CD4-positive, CD25-positive, alpha-beta regulatory T cell (primary cell): ENCODE measurements around the gene CCDC141. TPM values are rescaled to one million over a fixed set of nuclear protein-coding genes. Genes with fewer than 3 reads are reported as not detected.
A peak's percentile ranks its signal among the peaks of the same experiment; 100 is the strongest.
"Not testable (repeated sequence)": the region's sequence is repeated elsewhere in the genome, so short reads cannot be mapped to it uniquely, and the experiment has no call there.

Source experiments
- ATAC-seq, 2 donors: fragments of 150-1000 bp; cut with Tn5 transposase; one replicate each; pipeline ENCODE4 v1.10.0; 2021; ENCODE audit warnings: low read depth in 2 of 2, moderate number of reproducible peaks in 2 of 2, moderate library complexity in 1 of 2
- DNase-seq, 3 donors: peaks; one replicate each; pipeline versions ENCODE4 v3.0.0 to v3.0.0-alpha.2; 2012 to 2022; ENCODE audit warnings: mixed read lengths in 1 of 3
- H3K27ac ChIP-seq: one replicate; pipeline ENCODE4 v1.7.0; 2013; ENCODE audit warnings: mild to moderate bottlenecking, low read length; ENCODE audit not compliant: insufficient read depth, poor library complexity, severe bottlenecking
- H3K27me3 ChIP-seq: one replicate; pipeline ENCODE4 v1.7.0; 2013; ENCODE audit warnings: low read length; ENCODE audit not compliant: control insufficient read depth, insufficient read depth
- H3K36me3 ChIP-seq: one replicate; pipeline ENCODE4 v1.7.0; 2013; ENCODE audit warnings: mild to moderate bottlenecking, low read length, moderate library complexity; ENCODE audit not compliant: control insufficient read depth, insufficient read depth
- H3K4me1 ChIP-seq: 2 replicates; pipeline ENCODE4 v1.7.0; 2013; ENCODE audit warnings: mild to moderate bottlenecking, low read length; ENCODE audit not compliant: insufficient read depth, control insufficient read depth, poor library complexity, severe bottlenecking
- H3K4me3 ChIP-seq: one replicate; pipeline ENCODE4 v1.7.0; 2013; ENCODE audit warnings: low read depth, mild to moderate bottlenecking, low read length, moderate library complexity
- H3K9me3 ChIP-seq, 2 experiments: 1 replicate in 1 of 2; 2 replicates in 1 of 2; pipeline ENCODE4 v1.7.0; 2013; ENCODE audit warnings: low read length in 2 of 2, mild to moderate bottlenecking in 1 of 2, moderate library complexity in 1 of 2; ENCODE audit not compliant: control insufficient read depth in 2 of 2
- H3K27ac Mint-ChIP-seq, 3 donors: one replicate each; pipeline ENCODE4 v1.8.0; 2020 to 2022; ENCODE audit warnings: mild to moderate bottlenecking in 3 of 3, mixed read lengths in 3 of 3, moderate library complexity in 2 of 3
- H3K27me3 Mint-ChIP-seq: one replicate; pipeline ENCODE4 v1.8.0; 2022; ENCODE audit warnings: mild to moderate bottlenecking, mixed read lengths
- H3K36me3 Mint-ChIP-seq: one replicate; pipeline ENCODE4 v1.8.0; 2020; ENCODE audit warnings: mixed read lengths
- H3K4me1 Mint-ChIP-seq, 4 donors: one replicate each; pipeline ENCODE4 v1.8.0; 2020 to 2022; ENCODE audit warnings: mixed read lengths in 4 of 4, mild to moderate bottlenecking in 1 of 4
- H3K4me3 Mint-ChIP-seq, 4 donors: one replicate each; pipeline ENCODE4 v1.8.0; 2020 to 2022; ENCODE audit warnings: mild to moderate bottlenecking in 4 of 4, mixed read lengths in 4 of 4, moderate library complexity in 3 of 4
- H3K9me3 Mint-ChIP-seq, 7 donors: one replicate each; pipeline ENCODE4 v1.8.0; 2020 to 2022; ENCODE audit warnings: mixed read lengths in 7 of 7, mild to moderate bottlenecking in 3 of 7, moderate library complexity in 2 of 7
- polyA plus RNA-seq, 4 donors: library from polyadenylated mRNA; unstranded; fragments of 300-500 nt; fragmentation: Illumina TruSeq; gene quantifications; one replicate each; pipeline ENCODE4 v1.2.3, GENCODE V29; 2021
- total RNA-seq: library from RNA; stranded (reverse); gene quantifications from one replicate; pipeline ENCODE4 v1.2.3, GENCODE V29; 2022

Gene CCDC141
- total and polyA plus RNA-seq, 5 donors from 2014 or later: 8.3 to 153 (median 15.0) TPM

DNA sequence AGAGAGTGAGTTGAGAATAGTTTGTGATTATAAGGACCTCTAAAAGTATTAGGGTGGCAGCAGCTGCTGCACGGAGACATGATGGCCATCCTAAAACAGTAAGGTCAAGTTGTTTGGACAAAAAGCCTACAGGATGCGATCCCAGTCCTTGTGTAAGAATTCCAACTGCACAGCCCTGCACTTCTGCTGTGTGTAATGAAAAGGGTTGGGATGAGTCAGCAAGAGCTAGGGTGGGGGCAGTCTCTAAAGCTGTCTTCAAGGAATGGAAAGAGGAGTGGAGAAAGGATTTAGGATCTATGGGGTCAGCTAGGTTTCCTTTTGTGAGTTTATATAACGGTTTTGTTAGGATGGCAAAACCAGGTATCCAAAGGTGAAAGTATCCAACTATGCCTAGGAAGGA, 3.6 kb upstream of the CCDC141 start:
- ATAC-seq, H3K27ac ChIP-seq, H3K27me3 Mint-ChIP-seq, H3K4me3 Mint-ChIP-seq, H3K36me3 ChIP-seq, H3K9me3 ChIP-seq, H3K4me3 ChIP-seq, H3K27me3 ChIP-seq, DNase-seq, H3K27ac Mint-ChIP-seq, H3K36me3 Mint-ChIP-seq, H3K9me3 Mint-ChIP-seq: not testable (repeated sequence)
- H3K4me1 Mint-ChIP-seq: peaks cover 13 to 28% (median 23%) of the 10 kb centered on the region in 4 donors
- H3K4me1 ChIP-seq: peaks cover 12% of the 10 kb centered on the region

GRCh38 chr2:179051250-179051649, 1.3 kb upstream of the CCDC141 start:
- Histone ChIP-seq H3K9me3 (no peaks in the 10 kb centered on the region), H3K4me3 (no peak overlapping the region), H3K27ac (no peak overlapping the region), H3K4me1 (peaks cover 32% of the 10 kb centered on the region), H3K36me3 (peaks cover 3% of the 10 kb centered on the region), H3K27me3 (no peaks in the 10 kb centered on the region)
- Mint-ChIP-seq H3K4me3 (peak overlapping the region in 3 of 4 donors; percentile 4 to 100 (median 97)), H3K9me3 (peaks cover 0 to under 1% (median 0%) of the 10 kb centered on the region in 7 donors), H3K4me1 (peaks cover 28 to 50% (median 45%) of the 10 kb centered on the region in 4 donors), H3K36me3 (peaks cover 11% of the 10 kb centered on the region), H3K27ac (no peak overlapping the region), H3K27me3 (no peaks in the 10 kb centered on the region)
- DNase-seq (no peak), ATAC-seq (no peak)

DNA sequence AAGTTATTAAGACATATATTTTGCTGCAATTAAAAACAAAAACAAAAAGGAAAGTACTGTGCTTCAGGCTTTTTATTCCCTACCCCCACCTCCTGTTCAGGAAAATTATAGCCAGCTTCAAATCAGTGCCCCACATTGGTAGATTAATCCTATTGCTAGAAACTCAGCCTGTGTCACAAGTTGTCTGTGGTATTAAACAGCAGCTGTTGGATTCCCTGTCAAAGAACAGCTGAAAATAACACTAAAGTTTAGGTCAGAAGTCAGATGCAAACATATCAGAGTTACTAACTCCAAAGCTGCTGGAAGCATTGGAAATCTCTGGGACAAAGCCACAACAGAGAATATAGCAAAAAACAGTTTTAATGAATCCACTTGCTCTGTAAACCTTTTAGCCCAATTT, 818 bp upstream of the CCDC141 start:
- Mint-ChIP-seq H3K27ac (peak overlapping the region; percentile 13 to 67 (median 38)), H3K4me3 (peak overlapping the region; percentile 52 to 100 (median 83)), H3K9me3 (peaks cover 0 to 5% (median 0%) of the 10 kb centered on the region in 7 donors), H3K36me3 (peaks cover 16% of the 10 kb centered on the region), H3K4me1 (peaks cover 33 to 54% (median 48%) of the 10 kb centered on the region in 4 donors), H3K27me3 (no peaks in the 10 kb centered on the region)
- ATAC-seq (no peak), DNase-seq (no peak)
- Histone ChIP-seq H3K27me3 (no peaks in the 10 kb centered on the region), H3K4me1 (peaks cover 37% of the 10 kb centered on the region), H3K36me3 (peaks cover 3% of the 10 kb centered on the region), H3K9me3 (no peaks in the 10 kb centered on the region), H3K27ac (peak overlapping the region; percentile 84), H3K4me3 (no peak overlapping the region)

DNA sequence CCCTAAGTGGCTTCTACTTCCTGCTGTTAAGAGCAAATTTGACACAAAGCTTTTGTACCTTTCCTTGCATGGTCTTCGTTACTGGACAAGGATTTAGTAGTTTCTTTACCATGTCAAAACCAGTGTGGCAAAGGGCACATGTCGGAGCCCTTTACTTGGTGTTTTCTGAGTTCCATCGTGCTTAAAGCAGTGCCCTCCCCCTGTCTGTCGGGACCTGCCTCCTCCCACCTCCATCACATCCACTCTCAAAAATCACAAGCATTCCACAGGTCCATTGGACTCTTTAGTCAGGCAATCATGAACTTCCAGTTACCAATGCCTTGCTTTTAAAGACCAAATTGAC, 763 bp downstream of the CCDC141 start:
- no peaks in the 10 kb centered on the region for H3K27me3 ChIP-seq
- peak overlapping the region; percentile 84 for H3K27ac ChIP-seq

GRCh38 chr2:179048099-179048498, 1.8 kb downstream of the CCDC141 start:
- no peaks in the 10 kb centered on the region for H3K9me3 ChIP-seq
- Mint-ChIP-seq H3K27me3 (no peaks in the 10 kb centered on the region), H3K4me3 (peak overlapping the region; percentile 95 to 100 (median 96)), H3K4me1 (peaks cover 50 to 77% (median 66%) of the 10 kb centered on the region in 4 donors), H3K9me3 (peaks cover 0 to 7% (median 0%) of the 10 kb centered on the region in 7 donors), H3K27ac (peak overlapping the region; percentile 97 to 99 (median 98)), H3K36me3 (peaks cover 34% of the 10 kb centered on the region)
- H3K36me3 ChIP-seq: peaks cover 3% of the 10 kb centered on the region
- ATAC-seq (no peak), DNase-seq (peak in 1 of 3 donors; percentile 47)
- peaks cover 44% of the 10 kb centered on the region for H3K4me1 ChIP-seq
- H3K27me3 ChIP-seq: no peaks in the 10 kb centered on the region
- peak overlapping the region; percentile 98 for H3K4me3 ChIP-seq
- H3K27ac ChIP-seq: peak overlapping the region; percentile 84

More for the DNA sequence above, 763 bp downstream of the CCDC141 start:
- Mint-ChIP-seq H3K27ac (peak overlapping the region; percentile 97 to 99 (median 98)), H3K9me3 (peaks cover 0 to 7% (median 0%) of the 10 kb centered on the region in 7 donors), H3K36me3 (peaks cover 25% of the 10 kb centered on the region), H3K4me1 (peaks cover 41 to 66% (median 56%) of the 10 kb centered on the region in 4 donors), H3K4me3 (peak overlapping the region; percentile 95 to 100 (median 96)), H3K27me3 (no peaks in the 10 kb centered on the region)
- ATAC-seq (peak; percentile 39 to 53), DNase-seq (peak in 1 of 3 donors; percentile 69)
- Histone ChIP-seq H3K4me1 (peaks cover 44% of the 10 kb centered on the region), H3K36me3 (peaks cover 3% of the 10 kb centered on the region), H3K9me3 (no peaks in the 10 kb centered on the region), H3K4me3 (peak overlapping the region; percentile 98)

DNA sequence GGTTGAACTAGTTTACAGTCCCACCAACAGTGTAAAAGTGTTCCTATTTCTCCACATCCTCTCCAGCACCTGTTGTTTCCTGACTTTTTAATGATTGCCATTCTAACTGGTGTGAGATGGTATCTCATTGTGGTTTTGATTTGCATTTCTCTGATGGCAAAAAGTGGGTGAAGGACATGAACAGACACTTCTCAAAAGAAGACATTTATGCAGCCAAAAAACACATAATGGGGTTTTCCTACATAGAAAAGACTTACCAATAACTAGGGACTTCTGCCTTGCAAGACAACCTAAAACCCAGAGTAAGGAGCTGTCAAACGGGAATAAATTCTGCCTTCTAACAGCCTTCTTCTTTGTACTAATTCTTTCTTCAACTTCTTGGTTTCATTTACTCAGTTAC, 4.3 kb downstream of the CCDC141 start:
- Histone ChIP-seq H3K27ac (peak overlapping the region; percentile 68), H3K4me3 (peak overlapping the region; percentile 54), H3K4me1 (peaks cover 51% of the 10 kb centered on the region)
- Mint-ChIP-seq H3K36me3 (peaks cover 43% of the 10 kb centered on the region), H3K27ac (peak overlapping the region; percentile 55 to 98 (median 61)), H3K4me3 (peak overlapping the region; percentile 58 to 100 (median 78)), H3K4me1 (peaks cover 54 to 96% (median 78%) of the 10 kb centered on the region in 4 donors)
- not testable (repeated sequence) for H3K36me3 ChIP-seq, H3K27me3 Mint-ChIP-seq, H3K27me3 ChIP-seq, ATAC-seq, H3K9me3 Mint-ChIP-seq, H3K9me3 ChIP-seq
- peak in 1 of 3 donors; percentile 61 for DNase-seq

GRCh38 chr2:179044500-179044899, 5.4 kb downstream of the CCDC141 start:
- Mint-ChIP-seq H3K36me3 (peaks cover 43% of the 10 kb centered on the region), H3K9me3 (peaks cover 0 to 7% (median 4%) of the 10 kb centered on the region in 7 donors), H3K27ac (peak overlapping the region; percentile 66 to 82 (median 72)), H3K27me3 (no peaks in the 10 kb centered on the region), H3K4me1 (peaks cover 54 to 93% (median 75%) of the 10 kb centered on the region in 4 donors), H3K4me3 (peak overlapping the region; percentile 47 to 83 (median 76))
- no peaks in the 10 kb centered on the region for H3K27me3 ChIP-seq
- H3K9me3 ChIP-seq: no peaks in the 10 kb centered on the region
- peak in 1 of 2 donors; percentile 39 for ATAC-seq
- peak overlapping the region; percentile 66 for H3K4me3 ChIP-seq
- peaks cover 50% of the 10 kb centered on the region for H3K4me1 ChIP-seq
- H3K27ac ChIP-seq: peak overlapping the region; percentile 56
- peaks cover 3% of the 10 kb centered on the region for H3K36me3 ChIP-seq
- DNase-seq: peak in 1 of 3 donors; percentile 73

DNA sequence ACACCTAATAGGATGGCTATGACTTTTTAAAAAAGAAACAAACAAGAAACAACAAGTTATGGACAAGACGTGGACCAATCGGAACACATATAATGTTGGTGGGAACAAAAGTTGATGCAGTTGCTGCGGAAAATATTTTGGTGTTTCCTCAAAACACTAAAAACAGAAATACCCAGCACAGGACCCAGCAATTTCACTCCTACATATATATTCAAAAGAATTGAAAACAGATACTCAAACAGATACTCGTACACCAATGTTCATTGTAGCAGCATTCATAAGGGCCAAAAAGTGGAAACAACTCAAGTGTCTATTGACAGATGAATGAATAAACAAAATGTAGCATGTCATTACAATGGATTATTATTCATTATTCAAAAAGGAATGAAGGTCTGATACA, 12.1 kb downstream of the CCDC141 start:
- Histone ChIP-seq H3K36me3 (peaks cover 3% of the 10 kb centered on the region), H3K9me3 (no peaks in the 10 kb centered on the region), H3K4me1 (peaks cover 34% of the 10 kb centered on the region), H3K27me3 (no peaks in the 10 kb centered on the region), H3K27ac (no peak overlapping the region), H3K4me3 (peak overlapping the region; percentile 43)
- no peak for DNase-seq
- H3K27me3 Mint-ChIP-seq: no peaks in the 10 kb centered on the region
- H3K36me3 Mint-ChIP-seq: peaks cover 18% of the 10 kb centered on the region
- H3K4me1 Mint-ChIP-seq: peaks cover 35 to 78% (median 57%) of the 10 kb centered on the region in 4 donors
- H3K27ac Mint-ChIP-seq: peak overlapping the region; percentile 72 to 90 (median 87)
- peak overlapping the region; percentile 11 to 78 (median 50) for H3K4me3 Mint-ChIP-seq
- H3K9me3 Mint-ChIP-seq: peaks cover 0 to 16% (median 4%) of the 10 kb centered on the region in 7 donors
- no peak for ATAC-seq
